GM12891 (cell line): ENCODE measurements around the gene NUP85.

Source experiments
- POLR2A ChIP-seq: IDR thresholded peaks from 2 replicates; pipeline ENCODE4 v1.6.1; 2011; ENCODE audit warnings: low read depth, low read length, control low read depth
- POLR2AphosphoS5 ChIP-seq: IDR thresholded peaks from 2 replicates; pipeline ENCODE4 v1.6.1; 2011; ENCODE audit warnings: low read depth, low read length, control low read depth
- POU2F2 ChIP-seq: IDR thresholded peaks from 2 replicates; pipeline ENCODE4 v1.6.1; 2011; ENCODE audit warnings: low read depth, mild to moderate bottlenecking, control low read depth, low read length, moderate library complexity
- SPI1 ChIP-seq: IDR thresholded peaks from 2 replicates; pipeline ENCODE4 v1.6.1; 2011; ENCODE audit warnings: low read depth, low read length, control low read depth
- TAF1 ChIP-seq: IDR thresholded peaks from 2 replicates; pipeline ENCODE4 v1.6.1; 2011; ENCODE audit warnings: low read depth, low read length, control low read depth

GRCh38 chr17:75267153-75267410 is 61.6 kb downstream of the NUP85 start:
- TF ChIP-seq SPI1 (no peak), POU2F2 (no peak), POLR2A (no peak), POLR2AphosphoS5 (no peak; the same call in 1 of the 2 replicates), TAF1 (no peak)
